ENCODE measurements around the gene MCU. TPM values are rescaled to one million over a fixed set of nuclear protein-coding genes. Genes with fewer than 3 reads are reported as not detected.

The MCU gene
- total RNA-seq, 1 donor from 2014 or later: 31.8 TPM

DNA sequence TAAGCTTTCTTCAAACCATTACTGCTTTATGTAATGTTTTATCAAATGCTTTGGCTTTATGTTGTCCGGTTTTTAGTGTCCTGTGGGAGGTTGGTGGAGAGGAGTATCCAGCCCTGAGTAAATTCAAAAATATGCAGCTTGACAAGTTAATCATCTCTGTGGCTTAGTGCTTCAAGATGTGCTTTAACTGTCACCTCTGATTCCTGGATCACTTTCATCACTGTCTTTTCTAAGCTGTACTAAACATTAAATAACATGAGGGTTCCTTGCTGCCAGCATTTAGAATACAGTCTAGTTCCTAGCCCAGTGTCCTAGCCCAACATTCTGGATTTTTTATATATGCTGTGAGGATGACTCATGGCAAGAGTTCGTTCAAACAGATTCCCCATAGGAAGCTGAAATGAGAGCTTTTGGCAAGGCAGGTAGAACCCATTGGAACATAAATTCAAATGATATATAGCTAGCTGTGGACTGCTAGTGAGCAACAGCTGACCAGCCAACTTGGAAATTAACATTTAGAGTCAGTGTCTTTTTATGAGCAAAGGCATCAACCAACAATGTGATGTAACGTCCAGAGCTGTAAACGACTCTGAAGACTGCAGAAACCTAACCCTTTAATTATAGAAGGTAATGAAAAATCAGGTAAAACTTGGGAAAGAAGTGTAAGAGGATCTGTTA is 120.9 kb downstream of the MCU start:
- Mint-ChIP-seq H3K36me3 (ENCODE audit: low read depth, unreplicated experiment) (peaks cover 6% of the 10 kb centered on the region), H3K4me3 (ENCODE audit: unreplicated experiment) (no peak overlapping the region), H3K9me3 (ENCODE audit: unreplicated experiment) (peaks cover 2% of the 10 kb centered on the region), H3K27ac (ENCODE audit: unreplicated experiment) (peak overlapping the region; percentile 76), H3K4me1 (ENCODE audit: low read depth, unreplicated experiment) (peaks cover 29% of the 10 kb centered on the region), H3K27me3 (ENCODE audit: low read depth, unreplicated experiment) (no peaks in the 10 kb centered on the region)
- Histone ChIP-seq H3K4me1 (ENCODE audit: insufficient read depth, low read length) (peaks cover 16% of the 10 kb centered on the region), H3K4me3 (ENCODE audit: insufficient read depth, low read depth, low read length) (no peak overlapping the region), H3K27ac (ENCODE audit: low read depth, low read length) (peak overlapping the region; percentile 32), H4K20me1 (ENCODE audit: insufficient read depth, low read length) (peaks cover 5% of the 10 kb centered on the region), H2AFZ (ENCODE audit: low read depth, low read length) (no peak overlapping the region), H3K4me2 (ENCODE audit: low read length) (peak overlapping the region; percentile 70), H3K36me3 (ENCODE audit: insufficient read depth, low read length) (no peaks in the 10 kb centered on the region), H3K9ac (ENCODE audit: low read length) (peak overlapping the region; percentile 9), H3K27me3 (ENCODE audit: insufficient read depth, low read length) (no peaks in the 10 kb centered on the region), H3K9me3 (ENCODE audit: insufficient read depth, low read depth, low read length) (no peaks in the 10 kb centered on the region), H3K79me2 (ENCODE audit: insufficient read depth, low read length) (peaks cover 10% of the 10 kb centered on the region)
- no peak for TF ChIP-seq CTCF (IDR thresholded peaks at IDR 0.05; ENCODE audit: insufficient read depth, low read depth, low read length)
- no peak for TF ChIP-seq EZH2 (IDR thresholded peaks at IDR 0.05; ENCODE audit: insufficient read depth, low read length)
- DNase-seq (ENCODE audit: low read depth) (peak; percentile 72), FAIRE-seq (peak; percentile 74)

GRCh38 chr10:72814099-72814790 is 122.3 kb downstream of the MCU start:
- H3K4me1 Mint-ChIP-seq (ENCODE audit: low read depth, unreplicated experiment): peaks cover 35% of the 10 kb centered on the region
- H3K79me2 ChIP-seq (ENCODE audit: insufficient read depth, low read length): peaks cover 13% of the 10 kb centered on the region
- no peaks in the 10 kb centered on the region for H3K9me3 Mint-ChIP-seq (ENCODE audit: unreplicated experiment)
- H3K4me3 Mint-ChIP-seq (ENCODE audit: unreplicated experiment): no peak overlapping the region
- no peak overlapping the region for H3K9ac ChIP-seq (ENCODE audit: low read length)
- DNase-seq (ENCODE audit: low read depth) (no peak), FAIRE-seq (peak; percentile 82)
- H3K4me1 ChIP-seq (ENCODE audit: insufficient read depth, low read length): peaks cover 16% of the 10 kb centered on the region
- H3K27ac ChIP-seq (ENCODE audit: low read depth, low read length): no peak overlapping the region
- no peaks in the 10 kb centered on the region for H3K36me3 ChIP-seq (ENCODE audit: insufficient read depth, low read length)
- H3K27ac Mint-ChIP-seq (ENCODE audit: unreplicated experiment): no peak overlapping the region
- H3K27me3 Mint-ChIP-seq (ENCODE audit: low read depth, unreplicated experiment): no peaks in the 10 kb centered on the region
- no peak overlapping the region for H3K4me2 ChIP-seq (ENCODE audit: low read length)
- TF ChIP-seq EZH2 (IDR thresholded peaks at IDR 0.05; ENCODE audit: insufficient read depth, low read length): no peak
- TF ChIP-seq CTCF (IDR thresholded peaks at IDR 0.05; ENCODE audit: insufficient read depth, low read depth, low read length): no peak
- no peak overlapping the region for H3K4me3 ChIP-seq (ENCODE audit: insufficient read depth, low read depth, low read length)
- H2AFZ ChIP-seq (ENCODE audit: low read depth, low read length): no peak overlapping the region
- no peaks in the 10 kb centered on the region for H3K36me3 Mint-ChIP-seq (ENCODE audit: low read depth, unreplicated experiment)
- peaks cover 5% of the 10 kb centered on the region for H4K20me1 ChIP-seq (ENCODE audit: insufficient read depth, low read length)
- H3K9me3 ChIP-seq (ENCODE audit: insufficient read depth, low read depth, low read length): no peaks in the 10 kb centered on the region
- H3K27me3 ChIP-seq (ENCODE audit: insufficient read depth, low read length): no peaks in the 10 kb centered on the region

GRCh38 chr10:72816565-72816964 is 124.6 kb downstream of the MCU start:
- Histone ChIP-seq H3K4me1 (ENCODE audit: insufficient read depth, low read length) (peaks cover 16% of the 10 kb centered on the region), H3K4me2 (ENCODE audit: low read length) (no peak overlapping the region), H3K27ac (ENCODE audit: low read depth, low read length) (no peak overlapping the region), H3K36me3 (ENCODE audit: insufficient read depth, low read length) (no peaks in the 10 kb centered on the region), H3K9ac (ENCODE audit: low read length) (no peak overlapping the region), H3K79me2 (ENCODE audit: insufficient read depth, low read length) (peaks cover 9% of the 10 kb centered on the region), H2AFZ (ENCODE audit: low read depth, low read length) (no peak overlapping the region), H3K4me3 (ENCODE audit: insufficient read depth, low read depth, low read length) (no peak overlapping the region), H4K20me1 (ENCODE audit: insufficient read depth, low read length) (peaks cover 5% of the 10 kb centered on the region), H3K27me3 (ENCODE audit: insufficient read depth, low read length) (no peaks in the 10 kb centered on the region), H3K9me3 (ENCODE audit: insufficient read depth, low read depth, low read length) (no peaks in the 10 kb centered on the region)
- no peak for DNase-seq (ENCODE audit: low read depth)
- Mint-ChIP-seq H3K27ac (ENCODE audit: unreplicated experiment) (no peak overlapping the region), H3K4me1 (ENCODE audit: low read depth, unreplicated experiment) (peaks cover 20% of the 10 kb centered on the region), H3K27me3 (ENCODE audit: low read depth, unreplicated experiment) (no peaks in the 10 kb centered on the region), H3K4me3 (ENCODE audit: unreplicated experiment) (no peak overlapping the region), H3K36me3 (ENCODE audit: low read depth, unreplicated experiment) (no peaks in the 10 kb centered on the region), H3K9me3 (ENCODE audit: unreplicated experiment) (no peaks in the 10 kb centered on the region)
- TF ChIP-seq CTCF (IDR thresholded peaks at IDR 0.05; ENCODE audit: insufficient read depth, low read depth, low read length) (no peak), EZH2 (IDR thresholded peaks at IDR 0.05; ENCODE audit: insufficient read depth, low read length) (no peak)
- FAIRE-seq: no peak
